ENCODE data around the gene DUSP15.

DUSP15 gene

GRCh38 chr20:31837896-31838397 is 32.4 kb downstream of the DUSP15 start:
- DNase-seq = peak; percentile 43
- no peak for TF ChIP-seq CTCF (IDR thresholded peaks at IDR 0.05; ENCODE audit: low read depth, low read length, missing control alignments)
- Histone ChIP-seq H3K4me3 (ENCODE audit: low read depth, low read length) (no peak overlapping the region), H3K27ac (peak overlapping the region; percentile 35), H3K27me3 (replicated peaks) (no peaks in the 10 kb centered on the region), H3K36me3 (replicated peaks) (no peaks in the 10 kb centered on the region)
- in situ Hi-C loops (cut with HindIII; ENCODE audit: low pct_ligation_motif_present, low sequenced_read_pairs) = no loop called here

- no peaks in the 10 kb centered on the region for H3K27me3 ChIP-seq (replicated peaks)
- no peak for TF ChIP-seq CTCF (IDR thresholded peaks at IDR 0.05; ENCODE audit: low read depth, low read length, missing control alignments)
- in situ Hi-C loops (cut with HindIII; ENCODE audit: low pct_ligation_motif_present, low sequenced_read_pairs) = no loop called here
- no peaks in the 10 kb centered on the region for H3K36me3 ChIP-seq (replicated peaks)
- H3K27ac ChIP-seq = peak overlapping the region; percentile 8
- no peak for DNase-seq
- no peak overlapping the region for H3K4me3 ChIP-seq (ENCODE audit: low read depth, low read length)
Observed at GRCh38 chr20:31836853-31837608, 33.3 kb downstream of the DUSP15 start.

GRCh38 chr20:31835977-31836852 is 34.1 kb downstream of the DUSP15 start:
- H3K4me3 ChIP-seq (ENCODE audit: low read depth, low read length) = no peak overlapping the region
- peak; percentile 93 for DNase-seq
- no peak overlapping the region for H3K27ac ChIP-seq
- in situ Hi-C loops (cut with HindIII; ENCODE audit: low pct_ligation_motif_present, low sequenced_read_pairs) = no loop called here
- no peaks in the 10 kb centered on the region for H3K36me3 ChIP-seq (replicated peaks)
- no peak for TF ChIP-seq CTCF (IDR thresholded peaks at IDR 0.05; ENCODE audit: low read depth, low read length, missing control alignments)
- no peaks in the 10 kb centered on the region for H3K27me3 ChIP-seq (replicated peaks)

GRCh38 chr20:31835554-31835953 is 34.8 kb downstream of the DUSP15 start:
- H3K36me3 ChIP-seq (replicated peaks) = no peaks in the 10 kb centered on the region
- H3K4me3 ChIP-seq (ENCODE audit: low read depth, low read length) = no peak overlapping the region
- no peak overlapping the region for H3K27ac ChIP-seq
- TF ChIP-seq CTCF (IDR thresholded peaks at IDR 0.05; ENCODE audit: low read depth, low read length, missing control alignments) = no peak
- in situ Hi-C loops (cut with HindIII; ENCODE audit: low pct_ligation_motif_present, low sequenced_read_pairs) = no loop called here
- DNase-seq = no peak
- no peaks in the 10 kb centered on the region for H3K27me3 ChIP-seq (replicated peaks)

DNA sequence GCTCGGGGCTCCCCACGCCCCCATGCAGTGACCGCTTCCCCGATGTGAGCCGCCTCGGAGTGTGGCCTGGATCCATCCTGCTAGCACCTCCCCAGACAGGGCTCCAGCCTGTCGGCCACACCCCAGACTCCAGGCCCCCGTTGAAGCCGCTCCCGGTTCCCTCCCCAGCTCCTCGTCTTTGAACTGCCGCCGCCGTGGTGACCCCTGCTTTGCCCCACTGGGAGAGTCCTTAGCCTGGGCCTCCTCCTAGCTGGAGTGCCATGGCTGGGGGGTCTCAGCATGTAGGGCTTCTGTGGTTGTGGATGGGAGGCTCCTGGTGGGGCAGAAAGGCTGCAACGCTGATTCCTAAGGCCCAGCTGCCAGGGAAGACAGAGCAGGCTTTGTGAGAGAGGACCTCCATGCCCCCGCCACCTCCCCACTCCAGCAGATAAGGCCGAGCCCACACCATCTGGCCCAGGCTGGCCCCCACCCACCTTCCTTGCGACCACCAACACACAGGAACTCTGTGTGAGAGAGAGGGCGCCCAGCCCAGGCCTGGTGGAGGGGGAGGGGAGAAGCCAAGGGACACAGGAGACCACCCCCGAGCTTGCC is 36.3 kb downstream of the DUSP15 start:
- H3K27me3 ChIP-seq (replicated peaks) = no peaks in the 10 kb centered on the region
- in situ Hi-C loops (cut with HindIII; ENCODE audit: low pct_ligation_motif_present, low sequenced_read_pairs) = no loop called here
- DNase-seq = no peak
- H3K27ac ChIP-seq = no peak overlapping the region
- H3K36me3 ChIP-seq (replicated peaks) = no peaks in the 10 kb centered on the region
- H3K4me3 ChIP-seq (ENCODE audit: low read depth, low read length) = no peak overlapping the region
- TF ChIP-seq CTCF (IDR thresholded peaks at IDR 0.05; ENCODE audit: low read depth, low read length, missing control alignments) = no peak
